HepG2 (cell line): ENCODE measurements around the gene KRT38. TPM values are rescaled to one million over a fixed set of nuclear protein-coding genes. Genes with fewer than 3 reads are reported as not detected.

Experiments used
- ARHGAP35 ChIP-seq: sonication (generic); formaldehyde crosslinking; IDR thresholded peaks from 2 replicates; pipeline ENCODE4 v1.9.0; 2022; ENCODE audit warnings: mild to moderate bottlenecking, inconsistent platforms, moderate library complexity, missing genetic modification reagents, borderline replicate concordance
- BCL6 ChIP-seq: IDR thresholded peaks from 2 replicates; pipeline ENCODE4 v1.6.1; 2016; ENCODE audit warnings: missing genetic modification reagents, missing compliant biosample characterization
- BORCS8-MEF2B ChIP-seq: sonication (generic); formaldehyde crosslinking; IDR thresholded peaks from 2 replicates; pipeline ENCODE4 v1.8.0; 2022; ENCODE audit warnings: mild to moderate bottlenecking, missing genetic modification reagents
- GTF2F1 ChIP-seq: fragments of 150-350 bp; IDR thresholded peaks from 2 replicates; pipeline ENCODE4 v1.6.1; 2014; ENCODE audit warnings: low read length
- HDAC2 ChIP-seq: sonication (generic); formaldehyde crosslinking; IDR thresholded peaks from 2 replicates; pipeline ENCODE4 v1.4.0; 2020; ENCODE audit warnings: missing genetic modification reagents
- HINFP ChIP-seq: sonication (generic); formaldehyde crosslinking; IDR thresholded peaks from 2 replicates; pipeline ENCODE4 v1.4.0; 2020; ENCODE audit warnings: low read depth, mild to moderate bottlenecking, missing genetic modification reagents
- LCORL ChIP-seq, 2 experiments: fragments of 450-650 bp in 1 of 2; sonication (generic) in 1 of 2; formaldehyde crosslinking in 1 of 2; IDR thresholded peaks; 2 replicates each; pipeline versions ENCODE4 v1.5.0 to v1.6.1; 2017 to 2020; ENCODE audit warnings: antibody characterized with exemption in 1 of 2, missing genetic modification reagents in 1 of 2
- MYC ChIP-seq: sonication (generic); formaldehyde crosslinking; IDR thresholded peaks from 2 replicates; pipeline ENCODE4 v1.9.0; 2021; ENCODE audit warnings: missing genetic modification reagents, borderline replicate concordance
- POGZ ChIP-seq: sonication (generic); formaldehyde crosslinking; IDR thresholded peaks from 2 replicates; pipeline ENCODE4 v1.4.0; 2020; ENCODE audit warnings: mild to moderate bottlenecking, missing genetic modification reagents
- RBM22 ChIP-seq: fragments of 200-400 bp; formaldehyde crosslinking; optimal IDR thresholded peaks from 2 replicates; pipeline ENCODE3; 2017; ENCODE audit warnings: mild to moderate bottlenecking, low read length, moderate library complexity
- TOE1 ChIP-seq: sonication (generic); formaldehyde crosslinking; IDR thresholded peaks from 2 replicates; pipeline ENCODE4 v1.4.0; 2020; ENCODE audit warnings: mild to moderate bottlenecking, missing genetic modification reagents
- TP53 ChIP-seq: sonication (generic); formaldehyde crosslinking; conservative IDR thresholded peaks from 2 replicates; pipeline ENCODE4 v1.4.0; 2020; ENCODE audit warnings: missing genetic modification reagents
- ZHX2 ChIP-seq, 2 experiments: sonication (generic) in 1 of 2; formaldehyde crosslinking in 1 of 2; IDR thresholded peaks; 2 replicates each; pipeline versions ENCODE4 v1.6.1 to v1.9.0; 2014 to 2022; ENCODE audit warnings: antibody characterized with exemption in 1 of 2, borderline replicate concordance in 1 of 2, inconsistent platforms in 1 of 2, low read depth in 1 of 2, missing genetic modification reagents in 1 of 2
- ZMAT3 ChIP-seq: sonication (generic); formaldehyde crosslinking; conservative IDR thresholded peaks from 2 replicates; pipeline ENCODE4 v1.7.0; 2021; ENCODE audit warnings: missing genetic modification reagents
- ZNF138 ChIP-seq: sonication (generic); formaldehyde crosslinking; IDR thresholded peaks from 2 replicates; pipeline ENCODE4 v1.5.0; 2020; ENCODE audit warnings: mild to moderate bottlenecking, low read depth, missing genetic modification reagents
- ZNF235 ChIP-seq: sonication (generic); formaldehyde crosslinking; IDR thresholded peaks from 2 replicates; pipeline ENCODE4 v1.8.1; 2023; ENCODE audit warnings: mild to moderate bottlenecking, missing genetic modification reagents, borderline replicate concordance
- ZNF282 ChIP-seq: fragments of 450-650 bp; IDR thresholded peaks from 2 replicates; pipeline ENCODE4 v1.6.1; 2018; ENCODE audit not compliant: partially characterized antibody
- ZNF292 ChIP-seq: sonication (generic); formaldehyde crosslinking; IDR thresholded peaks from 2 replicates; pipeline ENCODE4 v1.8.1; 2022; ENCODE audit warnings: mild to moderate bottlenecking, low read depth, missing genetic modification reagents, borderline replicate concordance
- ZNF44 ChIP-seq: sonication (generic); formaldehyde crosslinking; IDR thresholded peaks from 2 replicates; pipeline ENCODE4 v1.5.1; 2020; ENCODE audit warnings: mild to moderate bottlenecking, missing genetic modification reagents
- ZNF563 ChIP-seq: sonication (generic); formaldehyde crosslinking; IDR thresholded peaks from 2 replicates; pipeline ENCODE4 v1.8.0; 2022; ENCODE audit warnings: mild to moderate bottlenecking, moderate library complexity, missing genetic modification reagents
- ZNF605 ChIP-seq: sonication (generic); formaldehyde crosslinking; IDR thresholded peaks from 2 replicates; pipeline ENCODE4 v1.8.0; 2022; ENCODE audit warnings: mild to moderate bottlenecking, missing genetic modification reagents
- ZSCAN12 ChIP-seq: sonication (generic); formaldehyde crosslinking; IDR thresholded peaks from 2 replicates; pipeline ENCODE4 v1.9.0; 2021; ENCODE audit warnings: mild to moderate bottlenecking, missing genetic modification reagents
- polyA plus RNA-seq, 8 experiments: library from polyadenylated mRNA; depleted of rRNA in 3 of 8; stranded (reverse) in 7 of 8; unstranded in 1 of 8; fragments of >200 nt; fragmentation: Illumina TruSeq in 4 of 8; extraction: Trizol in 4 of 8; gene quantifications; 2 replicates each; pipeline versions ENCODE4 v1.2.1 to v1.2.3, GENCODE V29; 2011 to 2016; ENCODE audit warnings: low read depth in 4 of 8, missing spikeins in 1 of 8, mixed read lengths in 1 of 8; ENCODE audit not compliant: insufficient read depth in 1 of 8
- total RNA-seq, 5 experiments: library from RNA; depleted of rRNA; stranded (reverse); fragments of >200 nt; fragmentation: Illumina TruSeq; extraction: Trizol; gene quantifications; 2 replicates each; pipeline ENCODE4 v1.2.3, GENCODE V29; 2016; ENCODE audit warnings: low read depth in 1 of 5
- TF ChIP-seq, protein P1 (sequence below): sonication (generic); formaldehyde crosslinking; IDR thresholded peaks from 2 replicates; pipeline ENCODE4 v1.4.0; 2020; ENCODE audit warnings: mild to moderate bottlenecking, missing genetic modification reagents

Gene KRT38
- total and polyA plus RNA-seq, 2 of the 13 experiments (the other 11 are each of a cell fraction or from before 2014, with no cell fraction given) = not detected

- TF ChIP-seq ZNF282 (no peak), ZNF563 (CRISPR knock-in tag) (peak; percentile 52; the same call in 1 of the 2 replicates), BCL6 (CRISPR knock-in tag) (peak; percentile 68; the same call in 1 of the 2 replicates), POGZ (CRISPR knock-in tag) (peak; percentile 77), BORCS8-MEF2B (CRISPR knock-in tag) (no peak), RBM22 (no peak), ZSCAN12 (no peak), LCORL (IDR thresholded peaks at IDR 0.05) (no peak), LCORL (CRISPR knock-in tag; IDR thresholded peaks at IDR 0.05) (peak; percentile 93), ZNF138 (CRISPR knock-in tag) (no peak), ZNF292 (CRISPR knock-in tag) (0 out of 2 replicates have a peak, but pooled peaks have one; percentile 27), ZNF44 (CRISPR knock-in tag) (no peak), MYC (CRISPR knock-in tag) (no peak), ZMAT3 (CRISPR knock-in tag) (no peak), GTF2F1 (no peak), ZHX2 (IDR thresholded peaks at IDR 0.05; ENCODE audit: low read depth) (no peak), ZHX2 (CRISPR knock-in tag; IDR thresholded peaks at IDR 0.05; ENCODE audit: borderline replicate concordance) (no peak), HINFP (no peak), TOE1 (CRISPR knock-in tag) (no peak), ZNF235 (no peak), TP53 (CRISPR knock-in tag) (no peak), ARHGAP35 (CRISPR knock-in tag) (no peak), ZNF605 (CRISPR knock-in tag) (peak; percentile 64; the same call in 1 of the 2 replicates), HDAC2 (peak; percentile 65; the same call in 1 of the 2 replicates)
- TF ChIP-seq, protein P1, sequence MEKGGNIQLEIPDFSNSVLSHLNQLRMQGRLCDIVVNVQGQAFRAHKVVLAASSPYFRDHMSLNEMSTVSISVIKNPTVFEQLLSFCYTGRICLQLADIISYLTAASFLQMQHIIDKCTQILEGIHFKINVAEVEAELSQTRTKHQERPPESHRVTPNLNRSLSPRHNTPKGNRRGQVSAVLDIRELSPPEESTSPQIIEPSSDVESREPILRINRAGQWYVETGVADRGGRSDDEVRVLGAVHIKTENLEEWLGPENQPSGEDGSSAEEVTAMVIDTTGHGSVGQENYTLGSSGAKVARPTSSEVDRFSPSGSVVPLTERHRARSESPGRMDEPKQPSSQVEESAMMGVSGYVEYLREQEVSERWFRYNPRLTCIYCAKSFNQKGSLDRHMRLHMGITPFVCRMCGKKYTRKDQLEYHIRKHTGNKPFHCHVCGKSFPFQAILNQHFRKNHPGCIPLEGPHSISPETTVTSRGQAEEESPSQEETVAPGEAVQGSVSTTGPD (CRISPR knock-in tag) = no peak
These were observed 24.9 kb downstream of the KRT38 start (continued) for GRCh38 chr17:41415833-41416335.
